HG02938 (cell line): Measurements from ENCODE around the gene FHIT.
"Not testable (repeated sequence)": the region's sequence is repeated elsewhere in the genome, so short reads cannot be mapped to it uniquely, and the experiment has no call there.

Experiments used
- ATAC-seq: cut with Tn5 transposase; IDR thresholded peaks from one replicate; pipeline ENCODE4 v1.9.1; 2021; ENCODE audit warnings: mild to moderate bottlenecking, moderate library complexity; ENCODE audit not compliant: unreplicated experiment

Gene FHIT

DNA sequence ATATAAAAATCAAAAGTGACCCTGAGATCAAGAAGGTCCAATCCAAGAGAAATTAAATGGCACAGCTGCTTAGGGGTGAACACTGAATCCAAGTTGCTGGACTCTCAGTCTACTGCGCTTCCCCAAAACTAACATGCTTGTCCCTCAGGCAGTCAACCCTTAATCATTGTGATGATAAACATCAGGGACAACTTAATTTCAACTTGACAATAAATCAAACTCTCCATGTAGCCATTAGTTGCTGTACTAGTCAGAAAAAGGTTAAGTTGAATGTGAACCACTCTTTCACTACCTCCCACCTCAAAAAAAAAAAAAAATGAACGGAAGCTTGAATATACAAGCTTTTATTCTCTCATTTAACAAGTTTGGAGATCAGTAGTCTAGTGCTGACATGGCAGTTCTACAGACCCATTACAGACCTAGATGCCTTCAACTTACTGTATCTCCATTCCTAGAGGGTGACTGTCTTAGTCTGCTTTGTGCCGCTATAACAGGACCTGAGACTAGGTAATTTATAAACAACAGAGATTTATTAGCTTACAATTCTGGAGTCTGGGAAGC lies 185.7 kb downstream of the FHIT start:
- no peak for ATAC-seq

DNA sequence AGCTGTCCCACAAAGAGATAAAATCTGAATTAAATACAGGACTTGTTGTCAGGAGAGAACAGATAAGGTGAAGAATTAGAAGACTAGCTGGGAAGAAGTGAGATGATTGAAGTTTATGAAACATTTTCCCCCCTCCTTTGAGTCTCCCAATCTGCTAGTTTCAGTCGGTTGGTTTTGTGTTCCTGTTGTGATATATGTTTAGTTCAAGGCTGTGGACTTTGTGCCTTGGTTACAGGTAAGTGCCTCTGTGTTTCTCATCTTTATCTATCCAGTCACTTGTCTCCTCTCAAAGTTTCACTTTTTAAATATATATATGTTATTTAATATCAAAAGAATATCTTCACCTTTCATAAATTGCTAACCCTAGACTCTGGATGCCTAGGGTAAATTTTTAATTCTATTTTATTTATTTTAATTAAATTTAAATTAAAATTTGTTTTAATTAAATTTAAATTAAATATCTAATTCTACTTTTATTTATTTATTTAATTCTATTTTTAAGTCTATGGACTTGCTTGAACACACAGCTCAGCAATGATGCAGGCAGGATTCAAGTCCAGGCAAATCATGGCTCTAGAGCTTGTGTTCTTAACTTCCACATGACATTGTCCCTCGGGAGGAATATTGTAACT lies 190.0 kb downstream of the FHIT start:
- ATAC-seq, result no peak

DNA sequence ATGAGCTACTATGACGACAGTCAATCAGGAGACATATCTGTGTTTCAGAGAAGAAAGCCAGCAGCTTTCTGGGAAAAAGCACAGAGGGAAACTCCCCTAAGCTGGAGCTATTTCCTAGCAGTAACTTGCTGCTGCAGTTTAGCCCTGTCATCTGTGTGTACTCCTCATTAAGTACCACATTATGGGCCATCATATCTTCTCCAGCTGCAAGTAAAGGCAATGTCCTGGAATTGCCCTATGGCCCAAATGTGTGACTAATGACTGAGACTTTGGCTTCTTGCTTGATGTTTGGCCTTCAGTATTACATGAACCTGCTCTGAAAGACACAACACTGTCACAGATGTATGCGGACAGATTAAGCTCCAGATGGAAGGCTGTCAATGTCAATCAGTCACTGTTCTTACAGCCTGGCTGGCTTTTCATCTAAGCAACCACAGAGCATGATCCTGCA lies 190.8 kb downstream of the FHIT start:
- ATAC-seq, result no peak

DNA sequence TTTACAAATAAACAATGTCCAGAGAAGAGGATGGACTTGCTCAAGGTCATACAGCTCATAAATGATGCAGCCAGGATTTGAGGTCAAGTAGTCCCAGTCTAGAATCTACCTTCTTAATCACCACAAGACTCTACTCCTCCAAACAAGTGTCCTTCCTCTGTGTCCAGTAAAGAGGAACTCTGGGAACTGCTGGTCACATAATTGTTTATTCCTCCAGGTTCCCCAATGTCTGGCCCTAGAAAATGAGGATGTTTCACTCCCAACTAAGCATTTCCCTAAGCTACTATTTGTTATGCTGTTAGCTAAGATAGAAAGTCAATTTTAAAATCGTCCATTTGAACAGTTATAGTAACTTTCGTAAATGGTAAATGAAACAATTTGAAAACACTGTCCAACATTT lies 192.4 kb downstream of the FHIT start:
- no peak for ATAC-seq

DNA sequence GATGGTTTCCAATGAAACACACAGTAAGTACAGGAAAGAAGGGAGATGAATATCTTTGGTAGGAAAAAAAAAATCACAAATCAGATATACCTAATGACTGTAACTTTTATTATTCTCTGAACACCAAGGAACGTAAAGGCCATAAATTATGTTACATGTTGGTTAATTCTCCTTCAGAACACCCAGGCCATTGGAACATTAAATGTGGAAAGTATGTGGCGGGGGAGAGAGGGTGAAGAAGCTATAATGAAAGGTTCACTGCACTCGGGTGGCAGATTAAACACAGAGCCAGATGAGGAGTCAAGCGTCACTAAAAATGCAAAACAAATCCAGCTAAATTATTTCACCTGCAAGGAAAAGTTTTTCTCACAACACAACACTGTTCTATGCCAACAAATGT lies 193.8 kb downstream of the FHIT start:
- no peak for ATAC-seq

DNA sequence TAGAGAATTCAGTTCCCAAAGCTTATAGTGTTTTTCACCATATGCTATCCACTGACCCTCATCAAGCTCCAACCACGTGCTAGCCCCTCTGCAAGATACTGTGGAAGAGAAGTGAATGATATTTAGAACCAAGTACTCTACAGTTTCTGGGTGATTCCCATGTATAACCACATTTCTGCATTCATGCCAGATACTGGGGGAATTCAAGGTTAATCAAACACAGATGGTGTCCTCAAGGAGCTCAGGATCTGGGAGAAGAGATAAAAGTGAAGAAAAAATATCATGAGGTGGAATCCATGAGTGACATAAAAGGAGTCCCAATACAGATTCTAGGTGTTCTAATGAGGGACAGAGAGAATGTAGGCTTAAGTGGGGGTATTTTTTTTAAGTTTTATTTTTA lies 195.8 kb downstream of the FHIT start:
- ATAC-seq, result no peak

DNA sequence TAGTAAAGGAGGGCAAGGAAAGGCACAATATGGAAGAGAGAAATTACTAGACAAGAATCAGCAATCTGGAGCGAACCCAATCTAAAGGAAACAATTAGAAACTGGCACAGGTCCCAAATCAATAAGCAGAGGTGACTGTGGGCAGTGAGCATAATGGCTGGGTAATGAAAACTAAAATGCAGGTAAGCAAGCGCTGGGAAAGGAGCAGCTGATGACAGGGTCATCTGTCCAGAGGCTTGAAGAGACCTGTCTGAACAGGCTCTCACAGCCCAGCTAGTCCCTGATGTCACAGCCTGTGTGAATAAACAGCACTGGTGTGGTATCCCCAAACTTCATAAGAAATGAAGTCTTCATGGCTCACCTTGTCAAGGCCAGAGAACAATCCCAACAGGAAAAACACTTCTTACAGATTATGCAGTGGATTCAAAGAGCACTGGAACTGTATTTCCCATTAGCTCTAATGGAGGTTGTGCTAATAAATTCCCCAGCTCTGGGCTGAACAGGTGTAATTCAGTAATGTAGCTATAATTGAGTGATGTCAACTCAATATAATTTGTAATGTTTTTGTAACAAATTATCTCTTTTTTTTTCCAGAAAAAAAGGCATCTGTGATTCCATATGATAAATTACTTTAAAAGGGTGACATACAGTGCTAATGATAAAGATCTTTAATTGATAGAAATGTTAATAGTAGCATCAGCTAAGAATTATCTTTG lies 197.3 kb downstream of the FHIT start:
- no peak for ATAC-seq

DNA sequence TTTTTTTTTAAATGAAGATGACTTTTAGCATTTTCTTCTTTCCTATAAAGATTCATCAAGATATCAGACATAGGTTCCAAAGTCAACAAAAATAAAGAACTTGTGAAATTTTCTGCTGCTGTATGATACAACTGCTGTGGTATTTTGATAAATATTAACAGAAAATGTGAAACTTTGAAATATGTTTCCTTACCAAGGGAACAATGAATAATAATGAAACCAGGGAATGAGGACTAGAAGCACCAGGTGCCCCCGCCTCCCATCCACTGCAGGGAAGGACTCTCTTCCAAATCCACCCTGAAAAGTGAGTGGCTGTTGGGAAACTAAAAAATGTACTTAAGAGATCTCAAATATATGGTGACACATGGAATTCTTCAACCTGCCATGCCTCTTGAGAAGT lies 198.4 kb downstream of the FHIT start:
- ATAC-seq, result no peak

DNA sequence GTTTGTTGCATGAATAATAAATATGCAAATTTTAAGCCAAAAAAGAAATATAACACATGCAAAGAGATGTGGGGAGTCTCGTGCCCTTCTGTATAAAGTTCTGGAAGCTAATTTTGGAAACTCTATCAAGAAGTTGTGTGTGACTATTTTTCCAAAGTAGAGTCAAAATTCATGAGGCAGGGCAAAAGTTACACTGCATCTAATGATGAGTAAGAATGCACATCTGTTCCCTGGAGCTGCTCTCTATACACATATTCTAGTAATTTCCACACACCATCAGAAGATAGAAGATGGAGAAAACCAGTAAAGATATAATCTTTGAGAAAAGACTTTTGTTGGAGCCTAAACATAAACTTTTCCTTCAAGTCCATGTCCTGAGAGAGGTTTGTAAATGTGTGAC lies 199.6 kb downstream of the FHIT start:
- ATAC-seq, result no peak

DNA sequence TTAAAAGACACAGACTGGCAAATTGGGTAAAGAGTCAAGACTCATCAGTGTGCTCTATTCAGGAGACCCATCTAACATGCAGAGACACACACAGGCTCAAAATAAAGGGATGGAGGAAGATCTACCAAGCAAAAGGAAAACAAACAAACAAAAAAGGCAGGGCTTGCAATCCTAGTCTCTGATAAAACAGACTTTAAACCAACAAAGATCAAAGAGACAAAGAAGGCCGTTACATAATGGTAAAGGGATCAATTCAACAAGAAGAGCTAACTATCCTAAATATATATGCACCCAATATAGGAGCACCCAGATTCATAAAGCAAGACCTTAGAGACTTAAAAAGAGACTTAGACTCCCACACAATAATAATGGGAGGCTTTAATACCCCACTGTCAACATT lies 206.1 kb downstream of the FHIT start:
- ATAC-seq, result not testable (repeated sequence)

DNA sequence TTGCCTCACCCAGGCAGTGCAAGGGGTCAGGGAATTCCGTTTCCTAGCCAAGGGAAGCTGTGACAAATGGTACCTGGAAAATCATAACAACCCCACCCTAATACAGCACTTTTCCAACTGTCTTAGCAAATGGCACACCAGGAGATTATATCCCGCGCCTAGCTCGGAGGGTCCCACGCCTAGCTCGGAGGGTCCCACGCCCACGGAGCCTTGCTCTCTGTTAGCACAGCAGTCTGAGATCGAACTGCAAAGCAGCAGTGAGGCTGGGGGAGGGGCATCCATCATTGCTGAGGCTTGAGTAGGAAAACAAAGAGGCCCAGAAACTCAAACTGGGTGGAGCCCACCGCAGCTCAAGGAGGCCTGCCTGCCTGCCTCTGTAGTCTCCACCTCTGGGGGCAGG lies 208.1 kb downstream of the FHIT start:
- no peak for ATAC-seq

DNA sequence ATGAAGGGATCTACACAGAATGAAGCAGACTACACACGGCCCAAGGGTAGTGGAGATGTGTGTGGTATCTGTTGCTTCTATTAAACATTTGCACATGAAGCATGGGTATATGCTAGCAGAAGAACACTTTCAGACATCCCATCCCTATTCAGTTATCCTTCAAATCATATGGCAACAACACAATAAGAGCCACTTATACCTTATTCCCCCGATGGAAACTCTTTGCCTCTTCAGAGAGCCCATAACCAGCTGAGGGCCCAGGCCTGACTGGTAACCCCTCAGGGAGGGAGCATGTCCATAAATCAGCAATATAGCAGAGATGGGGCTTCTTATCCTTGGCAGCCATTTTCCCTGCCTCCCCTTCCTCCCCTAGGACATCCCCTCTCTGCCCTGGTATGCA lies 210.6 kb downstream of the FHIT start:
- ATAC-seq, result no peak

DNA sequence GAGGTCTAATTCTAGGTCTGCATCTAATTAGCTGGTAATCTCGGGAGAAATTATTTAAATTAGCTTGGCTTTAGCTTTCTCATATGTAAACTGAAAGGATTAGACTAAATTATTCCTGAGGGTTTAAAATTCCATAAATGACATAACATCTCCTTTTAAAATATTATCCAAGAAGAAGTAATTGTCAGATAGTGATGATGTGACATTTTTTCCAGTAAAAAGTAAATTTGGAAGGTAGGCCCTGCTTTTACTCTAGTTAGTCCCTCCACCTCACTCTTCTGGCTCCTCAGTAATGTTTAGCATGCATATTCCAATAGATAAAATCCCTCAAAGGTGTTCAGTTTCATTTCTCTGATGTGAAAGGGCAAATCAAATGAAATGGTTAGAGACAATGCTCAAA lies 215.7 kb downstream of the FHIT start:
- ATAC-seq, result no peak

DNA sequence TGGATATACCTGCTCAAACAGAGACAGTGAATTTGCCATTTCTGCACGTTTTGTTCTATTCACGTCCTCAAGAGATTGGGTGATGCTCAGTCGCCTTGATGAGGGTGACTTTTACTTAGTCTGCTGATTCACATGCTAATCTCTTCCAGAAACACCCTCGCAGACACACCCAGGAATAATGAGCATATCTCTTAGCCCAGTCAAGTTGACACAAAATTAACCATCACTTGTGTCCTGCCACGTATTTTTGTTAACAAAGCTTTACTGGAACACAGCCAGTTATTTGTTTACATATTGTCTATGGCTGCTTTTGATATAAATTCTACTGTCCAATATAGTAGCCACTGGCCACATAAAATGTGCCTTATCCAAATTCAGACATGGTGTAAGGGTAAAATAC lies 218.3 kb downstream of the FHIT start:
- ATAC-seq, result no peak

DNA sequence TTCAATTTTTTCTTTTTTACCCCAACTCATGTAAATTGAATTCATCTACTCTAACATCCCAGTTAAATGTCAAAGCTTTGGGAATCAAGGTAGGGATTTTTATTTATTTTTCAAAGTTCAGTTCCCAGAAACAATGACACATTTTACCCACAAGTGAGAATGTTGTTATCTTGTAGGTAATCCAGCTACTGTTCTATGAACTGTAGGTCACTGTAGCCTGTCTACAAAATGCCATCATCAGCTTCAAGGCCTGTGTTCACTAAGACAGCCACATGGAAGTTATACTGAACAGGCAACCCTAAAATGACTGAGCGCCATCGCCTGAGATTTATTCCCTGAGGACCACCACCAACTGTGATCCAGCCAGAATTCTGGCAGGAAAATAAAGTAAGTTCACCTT lies 219.7 kb downstream of the FHIT start:
- ATAC-seq, result no peak

DNA sequence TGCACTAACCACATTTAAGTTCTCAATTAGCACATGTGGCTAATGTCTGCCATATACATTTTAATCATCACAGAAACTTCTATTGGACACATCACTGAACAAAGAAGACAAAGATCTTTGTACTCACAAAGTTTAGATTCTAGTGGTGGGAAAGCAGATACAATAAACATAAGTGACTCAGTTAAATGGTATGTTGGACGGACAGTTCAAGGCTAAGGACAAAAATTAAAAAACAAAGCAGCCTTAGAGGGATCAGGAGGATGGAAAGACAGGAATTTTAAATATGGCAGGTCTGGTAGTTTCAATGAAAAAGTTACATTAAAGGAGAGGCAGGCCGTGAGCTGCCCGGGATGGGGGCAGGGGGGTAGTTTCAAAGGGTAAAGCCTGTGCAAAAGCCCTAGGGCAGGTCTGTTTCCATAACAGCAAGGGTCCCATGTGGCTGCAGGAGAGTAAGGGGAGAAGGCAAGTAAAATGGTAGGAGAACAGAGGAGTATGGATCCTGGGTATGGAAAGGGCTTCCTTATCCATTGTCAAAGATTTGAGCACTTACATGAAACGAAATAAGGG lies 220.7 kb downstream of the FHIT start:
- no peak for ATAC-seq

DNA sequence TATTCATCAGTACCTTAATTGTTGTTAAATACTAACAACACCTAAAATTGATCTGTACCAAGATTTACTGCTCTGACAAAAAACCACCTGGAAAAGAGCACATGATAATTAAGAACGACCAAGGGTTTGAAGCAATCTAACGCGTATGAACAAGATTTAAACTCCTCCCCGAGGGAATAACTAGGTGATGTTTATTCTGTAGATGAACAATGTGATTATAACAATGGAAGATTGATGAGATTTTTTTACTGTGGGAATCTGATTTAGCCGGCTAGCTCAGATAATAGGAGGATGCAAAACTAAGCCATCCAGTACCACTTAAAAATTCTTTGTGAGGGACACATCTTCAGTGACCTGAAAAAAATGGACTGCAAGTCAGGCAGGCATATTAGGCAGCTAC lies 222.1 kb downstream of the FHIT start:
- no peak for ATAC-seq

DNA sequence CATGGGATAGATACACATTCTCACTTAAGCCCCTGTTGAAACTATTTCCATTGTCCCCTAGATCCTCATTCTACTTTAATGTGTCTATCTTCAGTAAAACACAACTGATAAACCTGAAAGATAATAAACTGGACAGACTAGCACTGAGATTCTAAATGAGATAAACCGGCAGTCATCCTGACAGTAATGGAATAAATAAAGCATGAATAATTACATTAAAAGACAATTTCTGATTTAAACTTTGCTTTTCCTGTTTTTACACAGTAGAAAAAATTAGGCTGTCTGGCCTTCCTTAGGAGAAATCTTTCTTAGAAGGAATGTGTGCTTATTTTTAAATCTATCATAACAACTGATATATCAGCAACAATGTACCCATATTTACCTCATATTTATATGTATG lies 232.4 kb downstream of the FHIT start:
- no peak for ATAC-seq

DNA sequence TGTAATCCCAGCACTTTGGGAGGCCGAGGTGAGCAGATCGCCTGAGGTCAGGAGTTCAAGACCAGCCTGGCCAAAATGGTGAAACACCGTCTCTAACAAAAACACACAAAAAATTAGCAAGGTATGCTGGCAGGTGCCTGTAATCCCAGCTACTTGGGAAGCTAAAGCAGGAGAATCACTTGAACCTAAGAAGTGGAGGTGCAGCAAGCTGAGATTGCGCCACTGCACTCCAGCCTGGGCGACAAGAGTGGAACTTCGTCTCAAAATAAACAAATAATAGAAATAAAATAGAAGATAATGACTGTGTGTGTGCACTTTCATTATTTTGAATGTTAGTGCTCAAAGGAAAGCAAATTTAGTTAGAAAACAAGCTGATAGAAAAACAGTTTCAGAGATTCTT lies 234.2 kb downstream of the FHIT start:
- ATAC-seq, result not testable (repeated sequence)

DNA sequence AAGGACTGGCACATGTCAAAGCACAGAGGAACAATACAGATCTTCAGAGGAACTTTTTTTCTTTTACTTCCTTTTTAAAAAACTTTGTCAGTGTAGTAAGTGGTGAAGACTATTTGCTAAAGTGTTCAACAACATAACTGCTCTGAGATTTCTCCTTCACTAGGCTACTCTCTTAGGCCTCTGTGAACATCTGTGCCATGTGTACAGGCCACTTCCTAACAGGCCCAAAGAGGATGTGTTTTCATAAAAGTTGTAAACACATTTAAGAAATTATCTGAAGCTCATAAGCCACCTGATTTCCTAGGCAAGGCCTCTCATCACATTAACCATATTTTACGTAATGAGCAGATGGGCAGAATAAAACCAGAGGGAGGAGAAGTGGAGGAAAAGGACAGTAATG lies 235.4 kb downstream of the FHIT start:
- no peak for ATAC-seq

DNA sequence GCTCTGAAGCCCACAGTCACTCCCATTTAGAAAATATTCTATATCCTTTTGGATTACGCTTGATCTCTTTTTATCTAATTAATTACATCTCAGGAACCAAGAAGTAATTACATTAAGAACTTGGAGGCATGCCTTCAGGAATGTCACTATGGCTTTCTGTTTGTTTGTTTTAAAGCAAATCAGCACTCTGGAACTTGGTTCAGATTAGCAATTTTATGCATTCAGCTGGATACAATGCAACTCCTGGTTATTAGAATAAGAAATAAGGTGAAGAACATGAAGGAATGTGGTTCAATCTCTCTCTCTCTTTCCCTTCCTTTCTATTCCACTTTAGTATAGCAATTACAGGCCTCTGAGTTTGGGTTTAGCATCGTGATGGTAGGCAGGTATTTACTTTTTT lies 235.8 kb downstream of the FHIT start:
- ATAC-seq, result no peak

DNA sequence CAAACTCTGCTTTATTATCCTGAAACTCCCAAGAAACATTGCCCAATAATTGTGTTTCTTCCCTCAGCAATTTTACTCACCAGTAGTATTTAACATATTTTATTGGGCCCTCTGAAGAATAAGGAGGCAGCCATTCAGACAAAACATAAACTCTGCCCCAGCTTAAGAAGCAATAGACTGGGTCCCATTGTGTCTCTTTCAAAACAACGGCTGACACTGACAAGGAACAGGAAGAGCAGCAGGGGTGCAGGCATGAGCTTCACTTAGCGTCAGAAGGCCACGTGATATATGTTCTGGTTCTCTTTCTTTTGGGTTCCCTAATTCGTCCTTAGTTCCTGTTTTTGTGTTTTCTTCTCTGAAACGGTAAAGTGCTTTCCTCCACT lies 242.3 kb downstream of the FHIT start:
- ATAC-seq, result no peak
